Urinary bladder (tissue), 4 donors: ENCODE results near the gene CSN1S1. TPM values are rescaled to one million over a fixed set of nuclear protein-coding genes. Genes with fewer than 3 reads are reported as not detected.
"Not testable (repeated sequence)": the region's sequence is repeated elsewhere in the genome, so short reads cannot be mapped to it uniquely, and the experiment has no call there.

Source experiments
- DNase-seq: peaks from one replicate; pipeline ENCODE4 v3.0.0-alpha.2; 2015; ENCODE audit errors: extremely low spot score
- H3K27ac ChIP-seq: one replicate; pipeline ENCODE4 v1.5.1; 2013; ENCODE audit warnings: low read depth, mild to moderate bottlenecking, moderate library complexity
- H3K36me3 ChIP-seq: one replicate; pipeline ENCODE4 v1.6.1; 2013; ENCODE audit warnings: mild to moderate bottlenecking, moderate library complexity; ENCODE audit not compliant: insufficient read depth
- H3K4me1 ChIP-seq: one replicate; pipeline ENCODE4 v1.6.1; 2013; ENCODE audit warnings: mild to moderate bottlenecking, moderate library complexity; ENCODE audit not compliant: insufficient read depth
- H3K4me3 ChIP-seq: one replicate; pipeline ENCODE4 v1.5.1; 2013; ENCODE audit warnings: low read depth, low read length
- WGBS: extraction: QIAGEN DNeasy Blood & Tissue Kit; methylation state at CpG from one replicate; pipeline ENCODE4 v1.1.7; 2013; 5-methylcytosine and 5-hydroxymethylcytosine counted together
- polyA plus RNA-seq: library from polyadenylated mRNA; stranded (reverse); fragments of 200-250 nt; gene quantifications from one replicate; pipeline ENCODE4 v1.2.3, GENCODE V29; 2013
- total RNA-seq: library from RNA; depleted of rRNA; stranded (reverse); fragments of >200 nt; gene quantifications from one replicate; pipeline ENCODE4 v1.2.3, GENCODE V29; 2014
- donor health status: healthy with polysubstance abuse.
- donor health status: healthy.

The CSN1S1 gene, protein sequence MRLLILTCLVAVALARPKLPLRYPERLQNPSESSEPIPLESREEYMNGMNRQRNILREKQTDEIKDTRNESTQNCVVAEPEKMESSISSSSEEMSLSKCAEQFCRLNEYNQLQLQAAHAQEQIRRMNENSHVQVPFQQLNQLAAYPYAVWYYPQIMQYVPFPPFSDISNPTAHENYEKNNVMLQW
- not detected for total RNA-seq
- 0.19 TPM for polyA plus RNA-seq

DNA sequence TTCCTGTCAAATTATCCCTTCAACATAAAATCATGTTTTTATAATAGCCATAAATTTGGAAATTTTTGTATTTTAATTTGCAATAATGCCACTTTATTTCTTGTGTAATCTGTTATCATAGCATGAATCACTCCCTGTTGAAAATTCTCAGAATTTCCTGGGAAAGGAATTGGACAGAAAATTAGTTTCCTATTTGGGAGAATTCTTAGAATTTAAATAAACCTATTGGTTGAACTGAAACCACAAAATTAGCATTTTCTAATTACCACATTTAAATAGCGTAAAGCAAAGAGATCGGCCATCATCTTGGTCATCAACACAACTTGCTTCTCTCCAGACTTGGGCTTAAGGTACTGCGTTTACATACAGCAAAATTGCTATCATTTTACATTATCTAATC lies at the start of gene CSN1S1:
TSS of gene CSN1S1 (plus strand) at position 301 of the 400 bp plus-strand sequence. CDS start 1,488 bp downstream, outside the sequence.
- H3K27ac ChIP-seq, result no peak within 1 kb of the TSS
- DNase-seq, result no peak
- no peaks in the 10 kb centered on the region for H3K36me3 ChIP-seq
- 91% methylated on average over 3 of the region's 3 CpGs for WGBS
- H3K4me1 ChIP-seq, result no peaks in the 10 kb centered on the region
- no peak within 1 kb of the TSS for H3K4me3 ChIP-seq

DNA sequence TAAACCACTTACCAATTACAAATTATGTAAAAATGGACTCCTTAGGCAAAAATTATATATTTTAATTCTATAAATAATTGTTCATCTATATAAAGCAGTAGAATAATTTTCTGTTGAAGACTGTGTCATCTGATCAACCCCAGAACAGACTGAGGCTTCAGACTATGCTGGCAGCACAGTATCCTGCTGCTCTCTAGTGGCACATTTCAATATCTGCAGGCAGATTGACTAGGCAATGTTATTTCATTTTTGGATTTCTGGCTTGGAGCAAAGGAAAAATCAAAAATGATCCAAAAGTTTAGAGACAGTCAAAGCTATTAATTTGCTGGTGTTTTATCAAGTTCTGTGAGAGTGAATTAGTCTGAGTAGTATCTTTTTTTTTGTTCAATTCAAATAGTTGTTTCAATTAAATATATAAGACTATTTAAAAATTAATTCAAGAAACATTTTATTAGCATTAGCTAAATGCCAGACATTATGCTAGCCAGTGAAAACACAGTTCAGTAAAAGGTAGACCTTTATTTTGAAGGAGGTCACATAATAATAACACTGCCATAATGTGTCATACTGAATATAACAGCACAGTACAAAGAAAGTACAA lies 49.6 kb upstream of the CSN1S1 start:
- Histone ChIP-seq H3K4me1 (no peaks in the 10 kb centered on the region), H3K4me3 (no peak overlapping the region), H3K36me3 (no peaks in the 10 kb centered on the region), H3K27ac (no peak overlapping the region)
- no peak for DNase-seq

DNA sequence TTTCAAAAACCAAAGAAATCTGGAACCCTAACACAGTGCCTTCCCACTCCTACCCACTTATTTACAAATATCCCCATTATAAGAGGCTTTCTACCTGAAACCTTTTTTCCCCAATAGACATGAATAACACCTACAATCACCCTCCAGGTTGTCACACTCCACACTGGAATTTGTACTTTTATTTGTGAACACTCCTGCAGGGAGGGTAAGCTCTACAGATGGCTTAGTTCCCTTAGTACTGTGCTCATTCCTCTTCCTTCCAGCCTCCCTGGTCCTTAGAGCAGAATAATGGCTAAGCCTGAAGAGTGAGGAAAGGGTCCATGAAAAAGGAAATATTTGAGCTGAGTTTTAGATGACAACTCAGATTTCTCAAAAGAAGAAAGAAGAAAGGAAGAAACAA lies 48.7 kb upstream of the CSN1S1 start:
- no peaks in the 10 kb centered on the region for H3K36me3 ChIP-seq
- H3K4me1 ChIP-seq, result no peaks in the 10 kb centered on the region
- no peak for DNase-seq
- no peak overlapping the region for H3K4me3 ChIP-seq
- no peak overlapping the region for H3K27ac ChIP-seq

DNA sequence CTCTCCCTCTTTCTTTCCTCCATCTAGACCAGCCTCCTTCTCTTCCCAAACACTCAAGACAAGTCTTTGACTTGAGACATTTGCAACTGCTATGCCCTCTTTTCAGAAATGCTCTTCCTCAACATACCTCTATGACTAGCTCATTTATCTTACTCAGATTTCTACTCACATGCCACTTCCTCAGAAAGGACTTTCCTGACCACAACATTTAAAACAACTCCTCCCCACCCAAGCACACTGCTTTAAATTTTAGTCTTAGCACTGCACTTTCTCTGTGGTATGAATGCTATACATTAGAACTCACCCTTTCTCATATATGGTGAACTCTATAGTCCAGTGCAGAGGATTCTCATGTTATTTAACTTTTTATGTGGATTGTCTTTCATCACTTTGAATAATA lies 42.5 kb upstream of the CSN1S1 start:
- H3K4me3 ChIP-seq, result no peak overlapping the region
- DNase-seq, result no peak
- H3K4me1 ChIP-seq, result peaks cover 1% of the 10 kb centered on the region
- H3K27ac ChIP-seq, result no peak overlapping the region
- no peaks in the 10 kb centered on the region for H3K36me3 ChIP-seq

DNA sequence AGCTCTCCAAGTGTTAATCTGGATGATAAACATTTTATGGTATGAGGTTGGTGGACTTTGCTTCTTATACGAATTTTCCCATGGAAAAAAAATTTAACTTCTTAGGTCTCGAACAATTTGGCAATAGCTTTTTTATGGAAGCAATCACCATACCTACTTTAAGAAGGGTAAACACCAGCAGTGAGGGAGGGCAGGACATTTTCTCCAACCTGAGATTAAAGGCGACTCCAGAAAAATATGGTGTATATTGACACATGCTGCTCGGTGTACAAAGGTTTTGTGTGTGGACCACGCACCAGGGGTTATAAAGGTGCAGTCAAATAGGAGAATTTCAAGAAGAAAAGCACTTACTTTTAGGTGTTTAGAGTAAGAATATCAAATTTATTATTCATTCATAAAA lies 36.7 kb upstream of the CSN1S1 start:
- Histone ChIP-seq H3K4me3 (no peak overlapping the region), H3K4me1 (peaks cover 1% of the 10 kb centered on the region), H3K36me3 (no peaks in the 10 kb centered on the region), H3K27ac (no peak overlapping the region)
- no peak for DNase-seq
- 78% methylated on average over 5 of the region's 5 CpGs for WGBS

DNA sequence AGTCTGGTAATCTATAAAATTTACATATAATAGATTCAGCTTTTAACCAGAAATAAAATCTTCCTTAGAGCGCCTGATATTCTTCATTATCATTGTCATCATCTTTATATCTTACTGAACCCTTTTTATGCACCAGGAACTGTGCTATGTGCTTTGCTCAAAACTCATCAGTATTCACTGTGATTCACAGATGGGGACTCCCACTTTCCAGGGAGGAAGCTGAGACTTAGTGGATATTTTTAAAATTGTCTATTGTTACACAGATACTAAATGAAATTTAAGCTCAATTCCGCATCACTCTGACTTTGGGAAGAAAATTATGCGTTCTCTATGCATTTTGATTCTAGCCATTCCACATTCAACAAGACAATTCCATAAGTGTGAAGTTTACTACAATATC lies 36.1 kb upstream of the CSN1S1 start:
- Histone ChIP-seq H3K36me3 (no peaks in the 10 kb centered on the region), H3K4me1 (peaks cover 1% of the 10 kb centered on the region), H3K4me3 (no peak overlapping the region), H3K27ac (no peak overlapping the region)
- no peak for DNase-seq
- 94% methylated on average over 3 of the region's 3 CpGs for WGBS

DNA sequence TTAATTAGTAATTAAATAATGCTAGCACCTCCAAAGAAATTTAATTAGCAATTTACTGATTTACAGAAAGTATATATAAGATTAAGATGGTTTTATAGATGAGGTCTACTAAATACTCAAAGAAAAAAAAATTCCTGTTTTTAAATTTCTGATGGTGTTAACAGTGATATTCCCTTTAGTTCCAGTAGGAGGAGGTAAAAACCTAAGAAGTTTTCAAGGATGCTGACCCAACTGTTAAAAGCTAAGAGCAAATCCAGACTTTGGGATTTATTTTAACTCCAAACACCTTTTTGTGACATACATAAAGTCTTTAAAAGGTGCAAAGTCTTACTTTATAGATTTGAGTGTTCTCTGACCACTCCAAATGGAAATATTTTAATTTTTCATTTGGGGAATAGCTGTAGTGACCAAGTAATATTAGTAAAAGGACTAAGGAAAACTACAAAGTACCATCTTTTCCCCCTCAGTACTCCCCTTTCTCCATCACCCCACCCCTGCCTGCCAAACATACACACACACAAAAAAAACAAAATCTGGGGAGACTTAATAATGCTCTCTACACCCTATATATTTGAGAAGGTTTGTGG lies 34.2 kb upstream of the CSN1S1 start:
- no peak for DNase-seq
- no peaks in the 10 kb centered on the region for H3K4me1 ChIP-seq
- no peak overlapping the region for H3K27ac ChIP-seq
- no peaks in the 10 kb centered on the region for H3K36me3 ChIP-seq
- H3K4me3 ChIP-seq, result no peak overlapping the region

DNA sequence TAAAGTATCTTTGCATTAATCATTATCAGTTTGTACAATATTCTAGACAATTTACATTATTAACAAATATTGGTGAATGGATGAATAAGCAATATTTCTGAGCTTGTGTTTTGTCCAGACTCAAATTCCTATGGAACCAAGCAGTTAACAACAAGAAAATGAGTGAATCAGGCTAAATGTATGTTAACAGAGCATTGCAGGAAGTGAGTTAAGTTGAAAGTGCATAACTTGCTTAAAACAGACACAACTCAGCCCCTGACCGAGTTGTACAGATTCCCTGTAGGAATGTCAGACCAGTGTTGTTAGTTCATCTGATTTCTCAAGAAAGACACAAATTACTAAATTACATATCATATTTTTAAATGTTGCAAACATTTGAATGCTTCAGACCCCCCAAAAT lies 23.7 kb upstream of the CSN1S1 start:
- Histone ChIP-seq H3K27ac (no peak overlapping the region), H3K4me3 (no peak overlapping the region), H3K4me1 (no peaks in the 10 kb centered on the region), H3K36me3 (no peaks in the 10 kb centered on the region)
- DNase-seq, result no peak
- 43% methylated on average over 1 of the region's 1 CpG for WGBS

DNA sequence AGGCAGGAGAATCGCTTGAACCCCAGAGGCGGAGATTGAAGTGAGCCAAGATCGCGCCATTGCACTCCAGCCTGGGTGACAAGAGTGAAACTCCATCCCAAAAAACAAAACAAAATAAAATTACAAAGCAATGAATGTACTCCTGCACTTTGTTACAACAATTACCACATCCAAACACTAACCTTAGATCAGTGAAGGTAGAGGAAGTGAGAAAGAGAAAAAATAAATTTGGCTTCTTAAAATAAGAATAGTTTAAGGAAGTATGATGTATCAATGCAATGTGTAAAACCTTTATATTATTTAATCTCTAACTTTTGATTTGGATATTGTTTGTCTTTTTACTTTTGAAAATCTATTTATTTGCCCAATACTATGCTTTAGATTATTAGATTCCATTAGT lies 21.7 kb upstream of the CSN1S1 start:
- H3K36me3 ChIP-seq, result no peaks in the 10 kb centered on the region
- H3K27ac ChIP-seq, result no peak overlapping the region
- no peak overlapping the region for H3K4me3 ChIP-seq
- H3K4me1 ChIP-seq, result no peaks in the 10 kb centered on the region
- DNase-seq, result no peak
- 95% methylated on average over 4 of the region's 4 CpGs for WGBS

DNA sequence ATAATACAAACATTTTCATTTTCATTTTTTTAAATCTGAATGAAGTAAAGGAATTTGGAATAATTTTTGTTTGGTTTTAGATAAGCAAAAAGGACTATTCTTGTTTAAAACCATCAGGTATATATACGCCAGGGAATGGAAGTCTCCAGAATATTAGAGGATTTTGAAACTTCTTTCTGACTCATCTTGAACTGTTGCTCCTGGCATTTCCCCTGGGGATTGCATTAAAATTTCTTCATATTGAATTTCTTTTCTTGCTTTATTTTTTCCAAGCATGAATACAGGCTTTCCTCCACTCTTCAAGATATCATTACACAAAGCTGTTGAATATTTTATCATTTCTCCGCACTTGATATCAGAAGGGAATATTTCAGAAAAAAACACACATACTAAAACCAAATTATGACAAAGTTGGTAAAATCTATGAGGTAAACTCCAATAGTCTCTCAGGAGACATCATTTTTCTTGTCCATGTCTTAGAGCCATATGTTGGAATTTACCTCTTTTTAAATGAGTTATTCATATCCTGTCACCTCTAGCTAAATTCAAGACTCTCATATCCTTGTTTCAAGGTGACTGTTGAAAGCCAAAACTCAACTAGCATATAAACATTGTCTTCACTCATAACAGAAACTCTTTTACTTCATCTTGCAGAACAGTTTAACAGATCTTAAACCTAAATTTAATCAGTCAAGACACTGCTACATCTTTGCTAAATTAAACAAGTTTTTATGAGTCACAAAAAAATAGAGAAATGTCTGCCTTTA lies 20.7 kb upstream of the CSN1S1 start:
- no peak overlapping the region for H3K4me3 ChIP-seq
- no peaks in the 10 kb centered on the region for H3K4me1 ChIP-seq
- H3K27ac ChIP-seq, result no peak overlapping the region
- 87% methylated on average over 2 of the region's 2 CpGs for WGBS
- no peak for DNase-seq
- no peaks in the 10 kb centered on the region for H3K36me3 ChIP-seq

DNA sequence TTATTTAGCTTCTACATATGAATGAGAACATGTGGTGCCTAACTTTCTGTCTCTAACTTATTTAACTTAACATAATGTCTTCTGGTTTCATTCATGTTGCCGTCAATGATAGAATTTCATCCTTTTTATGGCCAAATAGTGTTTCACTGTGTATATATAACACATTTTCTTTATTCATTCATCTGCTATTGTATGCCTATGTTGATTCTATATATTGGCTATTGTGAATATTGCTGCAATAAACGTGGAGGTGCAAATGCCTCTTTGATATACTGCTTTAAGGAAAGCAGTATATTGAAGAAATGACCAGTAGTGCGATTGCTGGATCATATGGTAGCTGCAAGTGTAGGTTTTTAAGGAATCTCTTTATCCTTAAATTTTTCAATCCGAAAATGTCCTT lies 10.0 kb upstream of the CSN1S1 start:
- H3K27ac ChIP-seq, result no peak overlapping the region
- H3K4me3 ChIP-seq, result no peak overlapping the region
- DNase-seq, result no peak
- no peaks in the 10 kb centered on the region for H3K4me1 ChIP-seq
- no peaks in the 10 kb centered on the region for H3K36me3 ChIP-seq
- WGBS, result 49% methylated on average over 4 of the region's 4 CpGs

DNA sequence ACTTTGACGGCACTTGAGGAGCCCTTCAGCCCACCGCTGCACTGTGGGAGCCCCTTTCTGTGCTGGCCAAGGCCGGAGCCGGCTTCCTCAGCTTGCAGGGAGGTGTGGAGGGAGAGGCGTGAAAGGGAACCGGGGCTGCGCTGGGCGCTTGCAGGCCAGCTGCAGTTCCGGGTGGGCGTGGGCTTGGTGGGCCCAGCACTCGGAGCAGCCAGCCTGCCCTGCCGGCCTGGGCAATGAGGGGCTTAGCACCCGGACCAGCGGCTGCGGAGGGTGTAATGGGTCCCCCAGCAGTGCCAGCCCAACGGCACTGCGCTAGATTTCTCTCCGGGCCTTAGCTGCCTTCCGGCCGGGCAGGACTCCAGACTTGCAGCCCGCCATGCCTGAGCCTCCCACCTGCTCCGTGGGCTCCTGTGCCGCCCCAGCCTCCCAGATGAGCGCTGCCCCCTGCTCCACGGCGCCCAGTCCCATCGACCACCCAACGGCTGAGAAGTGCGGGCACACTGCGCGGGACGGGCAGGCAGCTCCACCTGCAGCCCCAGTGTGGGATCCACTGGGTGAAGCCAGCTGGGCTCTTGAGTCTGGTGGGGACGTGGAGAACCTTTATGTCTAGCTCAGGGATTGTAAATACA lies 7.0 kb upstream of the CSN1S1 start:
- not testable (repeated sequence) for H3K36me3 ChIP-seq, DNase-seq, H3K27ac ChIP-seq, H3K4me1 ChIP-seq, H3K4me3 ChIP-seq
- 94% methylated on average over 33 of the region's 33 CpGs for WGBS

DNA sequence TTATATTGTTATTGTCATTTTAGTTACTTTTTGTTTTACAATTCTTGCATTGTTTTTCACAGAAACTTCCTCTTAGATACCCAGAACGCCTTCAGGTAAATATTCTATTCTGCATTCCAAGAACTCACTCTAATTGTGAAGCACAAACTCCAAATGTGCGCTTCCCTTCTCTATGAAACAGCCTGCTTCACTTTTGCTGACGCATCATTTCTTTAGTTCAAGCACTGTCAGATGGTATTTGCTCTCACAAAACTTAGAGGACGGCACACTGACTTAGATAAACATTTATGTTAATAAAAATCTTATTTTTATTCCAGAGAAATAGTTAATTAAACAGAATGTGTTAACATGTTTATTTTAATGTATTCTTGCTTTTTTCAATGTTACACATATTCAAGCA lies 3.3 kb downstream of the CSN1S1 start:
- Histone ChIP-seq H3K27ac (no peak overlapping the region), H3K4me1 (no peaks in the 10 kb centered on the region), H3K36me3 (no peaks in the 10 kb centered on the region), H3K4me3 (no peak overlapping the region)
- no peak for DNase-seq
- 56% methylated on average over 4 of the region's 4 CpGs for WGBS

DNA sequence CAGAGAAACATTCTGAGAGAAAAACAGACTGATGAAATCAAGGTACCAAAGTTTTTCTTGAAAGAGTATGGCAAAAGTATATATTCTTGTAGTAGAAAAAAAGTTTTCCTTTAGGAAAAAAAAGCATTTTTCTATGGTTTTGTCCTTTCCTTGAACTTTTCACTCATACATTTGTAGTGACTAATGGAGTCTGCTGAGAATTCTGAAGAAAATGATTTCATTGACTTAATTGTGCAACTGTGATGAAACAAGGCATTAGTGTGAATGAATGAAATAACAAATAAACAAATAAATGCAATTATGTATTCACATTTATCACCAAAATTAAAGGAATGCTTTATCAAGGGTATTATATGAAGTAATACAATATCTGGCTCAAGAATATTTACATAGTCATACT lies 5.7 kb downstream of the CSN1S1 start:
- DNase-seq, result no peak
- Histone ChIP-seq H3K36me3 (no peaks in the 10 kb centered on the region), H3K27ac (no peak overlapping the region), H3K4me1 (no peaks in the 10 kb centered on the region), H3K4me3 (no peak overlapping the region)
